HG02943 (cell line): ENCODE measurements around the gene POTEG.
"Not testable (repeated sequence)": the region's sequence is repeated elsewhere in the genome, so short reads cannot be mapped to it uniquely, and the experiment has no call there.

ENCODE experiments used
- ATAC-seq: cut with Tn5 transposase; IDR thresholded peaks from one replicate; pipeline ENCODE4 v1.9.1; 2021; ENCODE audit warnings: mild to moderate bottlenecking, low read depth, moderate library complexity; ENCODE audit not compliant: unreplicated experiment

Gene POTEG

DNA sequence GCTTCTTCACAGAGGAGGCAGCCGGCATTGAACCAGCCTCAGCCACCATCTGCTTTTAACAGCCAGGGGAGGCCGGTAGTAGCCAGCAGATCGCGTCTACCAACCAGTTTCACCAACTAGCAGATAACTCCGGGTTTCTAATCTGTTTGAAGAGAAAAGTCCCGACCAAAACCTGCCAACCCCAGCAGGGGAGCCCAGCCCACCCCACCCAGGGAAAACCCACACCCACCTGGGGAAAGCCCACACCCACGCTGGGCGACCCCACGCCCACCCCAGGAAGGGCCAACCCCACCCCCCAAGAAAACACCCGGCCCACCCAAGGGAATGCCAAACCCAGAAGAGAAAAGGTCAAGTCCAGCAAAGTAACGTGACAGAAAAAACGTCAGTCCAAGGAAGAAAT lies at the start of gene POTEG:
Gene POTEG (minus strand): TSS at position 101 of the 400 bp plus-strand sequence. CDS start 52 bp downstream, at position 49.
- ATAC-seq: not testable (repeated sequence)

DNA sequence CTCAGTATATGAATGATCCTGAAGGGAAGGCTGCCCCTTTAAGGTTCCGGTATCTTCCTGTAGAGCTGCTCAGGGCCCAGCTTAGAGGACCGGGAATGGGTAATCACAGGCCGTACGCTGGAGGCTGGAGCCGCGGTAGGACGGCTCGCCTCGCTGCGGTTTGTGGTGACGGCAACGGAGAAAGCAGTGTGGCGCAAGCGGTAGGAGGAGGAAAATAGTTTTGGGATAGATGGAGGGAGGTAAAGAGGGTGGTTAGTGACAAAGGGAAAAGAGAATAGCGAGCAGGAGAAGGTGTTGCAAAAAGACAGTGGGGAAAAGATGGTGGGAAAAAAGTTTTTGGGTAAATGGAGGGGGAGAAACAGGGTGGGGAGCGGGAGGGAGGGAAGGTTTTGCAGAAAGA lies 48.0 kb upstream of the POTEG start:
- ATAC-seq: not testable (repeated sequence)

DNA sequence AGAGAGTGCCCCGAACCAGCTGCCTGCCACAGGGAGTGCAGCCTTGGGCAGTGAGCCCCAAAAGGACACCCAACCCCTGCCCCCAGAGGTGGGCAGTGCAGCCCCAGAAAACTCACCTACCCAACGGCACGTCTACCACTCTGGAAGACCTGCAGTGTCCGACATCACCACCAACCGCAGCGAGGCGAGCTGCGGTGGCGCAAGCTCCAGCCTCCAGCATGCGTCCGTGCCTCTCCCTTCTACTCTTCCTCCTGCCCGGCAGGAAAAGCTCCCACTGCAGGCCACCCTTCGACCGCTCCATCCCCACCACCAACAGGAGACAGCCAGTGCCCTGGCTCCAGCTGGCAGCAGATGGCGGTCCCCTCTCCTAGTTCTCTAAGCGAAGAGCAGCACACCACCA lies 47.3 kb upstream of the POTEG start:
- ATAC-seq: not testable (repeated sequence)

DNA sequence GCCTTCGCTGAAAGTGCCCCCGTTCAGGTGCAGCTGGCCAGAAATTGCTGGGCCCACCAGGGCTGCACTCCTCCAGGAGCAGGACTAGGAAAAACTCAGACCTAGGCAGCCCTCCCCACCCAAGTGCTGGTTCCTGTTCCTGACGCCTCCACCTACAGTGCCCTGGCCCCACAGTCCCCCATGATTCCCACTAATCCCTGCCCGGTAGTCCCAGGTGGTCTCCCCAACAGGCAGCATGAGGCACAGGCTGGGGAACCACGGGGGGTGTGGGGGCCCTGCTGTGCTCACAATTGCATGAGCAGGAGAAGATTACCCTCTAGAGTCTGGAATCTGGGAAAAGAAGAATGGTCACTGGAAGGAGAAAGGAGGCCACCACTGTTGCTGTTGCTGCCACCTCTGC lies 46.4 kb upstream of the POTEG start:
- not testable (repeated sequence) for ATAC-seq

DNA sequence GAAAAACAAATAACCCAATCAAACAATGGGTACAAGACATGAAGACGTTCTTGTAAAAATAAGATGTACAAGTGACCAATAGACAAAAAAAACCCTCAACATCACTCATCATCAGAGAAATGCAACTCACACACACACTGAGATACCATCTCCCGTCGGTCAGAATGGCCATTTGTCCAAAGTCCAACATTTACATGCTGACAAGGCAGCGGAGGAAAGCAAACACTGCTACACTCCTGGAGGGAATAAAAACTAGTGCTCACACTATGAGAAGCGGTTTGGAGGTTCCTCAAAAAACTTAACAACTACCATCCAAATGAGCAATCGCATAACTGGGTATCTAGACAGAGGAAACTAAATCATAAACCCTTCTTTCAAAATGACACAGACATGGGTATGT lies 11.6 kb upstream of the POTEG start:
- not testable (repeated sequence) for ATAC-seq

DNA sequence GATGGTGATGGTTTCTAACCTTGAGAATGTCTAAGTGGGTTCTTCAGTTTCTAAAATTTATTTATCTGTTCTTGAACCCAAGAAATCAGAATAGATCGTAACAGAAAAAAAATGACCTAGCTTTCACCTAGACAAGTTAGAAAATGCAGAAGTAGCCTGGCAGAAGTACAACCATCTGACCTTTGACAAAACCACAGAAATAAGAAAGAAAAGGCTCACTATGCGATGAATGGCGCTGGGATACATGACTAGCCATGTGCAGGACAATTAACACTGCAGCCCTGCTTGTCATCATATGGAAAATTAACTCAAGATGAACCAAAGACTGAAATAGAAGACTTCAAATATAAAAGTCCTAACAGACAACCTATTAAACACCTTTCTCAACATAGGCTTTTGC lies 5.7 kb upstream of the POTEG start:
- not testable (repeated sequence) for ATAC-seq

DNA sequence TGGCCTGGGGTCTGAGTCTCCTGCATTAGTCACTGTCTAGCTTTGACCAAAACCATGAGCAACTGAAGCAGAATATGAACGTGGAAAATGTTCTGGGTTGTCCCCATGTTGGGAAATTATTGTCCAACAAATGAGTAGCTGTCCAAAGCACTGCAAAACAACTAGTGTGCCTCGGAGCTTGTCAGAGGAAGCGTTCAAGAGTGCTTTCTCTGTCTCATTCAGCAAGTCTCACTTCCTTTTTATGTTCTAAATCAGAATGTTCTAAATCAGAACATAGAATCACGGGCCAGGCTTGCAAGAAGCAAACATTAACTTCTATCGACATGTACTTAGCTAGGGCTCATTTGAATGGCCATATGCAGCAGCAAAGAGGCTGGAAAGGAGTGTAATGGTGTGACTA lies 5.1 kb upstream of the POTEG start:
- not testable (repeated sequence) for ATAC-seq

DNA sequence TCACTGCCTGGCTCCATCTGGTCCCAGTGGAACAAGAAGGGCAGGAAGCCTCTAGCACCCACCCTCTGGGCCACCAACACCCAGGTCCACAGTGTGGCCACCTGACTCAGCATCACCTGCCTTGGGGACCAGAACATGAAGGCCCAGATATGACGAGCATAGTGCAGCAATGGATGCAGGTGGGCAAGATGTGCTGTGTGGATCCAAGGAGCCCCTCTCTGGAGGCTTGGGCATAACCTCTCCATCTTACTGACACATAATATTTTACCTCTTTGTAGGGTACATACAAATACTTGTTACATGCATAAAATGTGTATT lies 2.9 kb upstream of the POTEG start:
- not testable (repeated sequence) for ATAC-seq

DNA sequence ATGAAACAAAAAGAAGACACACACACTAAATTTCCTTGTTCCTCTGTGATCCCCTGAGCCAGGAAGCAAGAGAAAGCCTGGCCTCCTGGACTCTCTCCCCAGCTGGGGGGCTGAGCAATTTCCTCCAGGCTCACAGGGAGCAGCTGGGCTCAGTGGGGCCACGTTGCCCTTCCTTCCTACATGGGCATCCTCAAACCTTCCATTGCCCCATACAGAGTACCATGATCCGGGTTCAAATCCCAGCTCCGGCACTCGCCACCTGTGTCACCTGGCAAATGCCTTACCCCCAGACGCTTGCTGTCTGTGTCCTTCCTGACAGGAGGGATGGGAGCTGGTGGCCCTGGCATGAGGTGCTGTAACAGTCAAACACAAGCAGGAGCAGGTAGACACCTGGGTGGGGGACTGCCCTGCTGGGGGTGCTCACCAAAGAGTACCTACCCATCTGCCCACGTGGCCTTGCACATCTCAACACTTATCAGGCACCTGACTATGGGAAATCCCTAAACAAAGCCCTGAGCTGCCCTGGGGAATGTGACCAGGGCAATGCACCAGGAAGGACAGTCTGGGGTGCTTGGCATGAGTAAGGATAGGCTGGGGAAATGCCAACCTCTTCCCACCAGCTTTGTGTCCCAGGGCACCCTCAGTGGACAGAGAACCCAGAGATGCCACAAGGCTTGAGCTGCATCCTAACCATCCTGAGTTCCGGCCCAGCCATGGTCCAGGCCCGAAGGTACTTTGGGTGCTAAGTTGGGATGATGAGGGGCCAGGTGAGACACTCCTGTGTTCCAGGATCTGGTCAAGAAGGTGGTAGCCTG lies 2.4 kb upstream of the POTEG start:
- not testable (repeated sequence) for ATAC-seq

DNA sequence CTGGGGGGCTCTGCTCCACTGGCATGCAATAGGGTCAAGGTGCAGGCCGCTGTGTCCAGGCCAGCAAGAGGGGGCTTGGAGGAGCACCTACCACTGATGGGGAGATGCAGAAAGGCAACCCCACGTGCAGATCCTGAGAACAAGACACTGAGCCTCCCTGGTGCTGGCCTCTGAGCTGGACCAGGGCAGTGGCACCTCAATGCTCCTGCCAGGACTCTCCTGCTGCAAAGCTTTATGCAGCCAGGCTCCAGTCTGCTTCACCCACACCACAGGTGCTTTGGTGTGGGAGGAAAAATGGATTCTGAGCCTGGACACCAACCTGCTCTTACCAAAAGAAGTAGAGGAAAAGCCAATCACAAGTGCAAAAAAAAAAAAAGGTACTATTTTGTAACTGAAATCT lies 1.7 kb upstream of the POTEG start:
- not testable (repeated sequence) for ATAC-seq

DNA sequence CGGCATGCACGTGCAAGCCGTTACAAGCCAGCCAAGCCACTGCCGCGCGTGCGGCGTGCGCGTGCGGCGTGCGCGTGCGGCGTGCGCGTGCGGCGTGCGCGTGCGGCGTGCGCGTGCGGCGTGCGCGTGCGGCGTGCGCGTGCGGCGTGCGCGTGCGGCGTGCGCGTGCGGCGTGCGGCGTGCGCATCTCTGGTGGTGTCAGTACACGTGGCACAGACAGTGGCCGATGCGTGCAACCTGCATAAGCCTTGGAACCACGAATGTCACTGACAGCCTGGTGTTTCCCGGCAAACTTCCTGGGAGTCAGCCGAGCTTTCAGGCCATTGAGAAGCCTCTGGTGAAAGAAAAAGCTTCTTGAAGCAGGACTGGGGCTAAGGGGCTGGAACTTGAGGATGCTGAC lies 750 bp upstream of the POTEG start:
- ATAC-seq: not testable (repeated sequence)

DNA sequence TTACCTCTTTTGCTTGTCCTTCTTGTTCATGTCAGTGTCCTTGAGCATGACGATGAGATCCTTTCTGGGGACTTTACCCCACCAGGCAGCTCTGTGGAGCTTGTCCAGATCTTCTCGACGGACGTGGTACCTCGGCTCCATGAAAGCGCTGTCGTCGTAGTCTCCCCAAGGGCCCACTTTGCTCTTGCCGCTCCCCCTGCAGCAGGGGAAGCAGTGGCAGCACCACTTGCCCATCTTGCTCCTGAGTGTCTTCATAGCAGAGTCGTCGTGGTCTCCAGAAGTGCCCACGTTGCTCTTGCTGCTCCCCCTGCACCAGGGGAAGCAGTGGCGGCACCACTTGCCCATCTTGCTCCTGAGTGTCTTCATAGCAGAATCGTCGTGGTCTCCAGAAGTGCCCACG lies 376 bp downstream of the POTEG start:
- not testable (repeated sequence) for ATAC-seq

DNA sequence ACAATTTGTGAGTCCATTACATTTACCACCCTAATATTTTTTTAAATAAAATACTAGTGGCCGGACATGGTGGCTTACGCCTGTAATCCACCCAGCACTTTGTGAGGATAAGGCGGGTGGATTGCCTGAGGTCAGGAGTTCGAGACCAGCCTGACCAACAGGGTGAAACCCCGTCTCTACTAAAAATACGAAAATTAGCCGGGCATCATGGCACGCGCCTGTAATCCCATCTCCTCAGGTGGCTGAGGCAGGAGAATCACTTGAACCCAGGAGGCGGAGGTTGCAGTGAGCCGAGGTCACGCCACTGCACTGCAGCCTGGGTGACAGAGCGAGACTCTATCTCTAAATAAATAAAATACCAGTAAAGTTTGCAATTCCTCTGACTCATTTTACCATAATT lies 25.6 kb downstream of the POTEG start:
- not testable (repeated sequence) for ATAC-seq

DNA sequence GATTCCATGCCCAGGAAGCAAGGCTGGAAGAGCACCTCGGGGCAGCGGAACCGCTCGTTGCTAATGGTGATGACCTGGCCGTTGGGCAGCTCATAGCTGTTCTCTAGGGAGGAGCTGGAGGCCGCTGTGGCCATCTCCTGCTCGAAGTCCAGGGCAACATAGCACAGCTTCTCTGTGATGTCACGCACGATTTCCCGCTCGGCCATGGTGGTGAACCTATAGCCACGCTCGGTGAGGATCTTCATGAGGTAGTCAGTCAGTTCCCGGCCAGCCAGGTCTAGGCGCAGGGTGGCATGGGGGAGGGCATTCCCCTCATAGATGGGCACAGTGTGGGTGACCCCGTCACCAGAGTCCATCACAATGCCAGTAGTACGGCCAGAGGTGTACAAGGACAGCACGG lies 32.0 kb downstream of the POTEG start:
- ATAC-seq: not testable (repeated sequence)

DNA sequence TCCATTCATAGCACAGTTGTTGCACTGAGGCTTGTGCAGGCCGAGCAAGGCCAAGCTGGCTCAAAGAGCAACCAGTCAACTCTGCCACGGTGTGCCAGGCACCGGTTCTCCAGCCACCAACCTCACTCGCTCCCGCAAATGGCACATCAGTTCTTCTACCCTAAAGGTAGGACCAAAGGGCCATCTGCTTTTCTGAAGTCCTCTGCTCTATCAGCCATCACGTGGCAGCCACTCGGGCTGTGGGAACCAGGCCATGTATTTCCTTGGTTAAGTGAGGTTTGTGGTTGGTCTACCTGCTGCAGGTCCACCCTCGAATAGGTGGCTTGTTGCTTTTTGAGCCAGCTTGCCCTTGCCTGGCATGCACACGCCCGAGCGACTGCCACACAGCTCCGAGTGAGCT lies 39.4 kb downstream of the POTEG start:
- ATAC-seq: not testable (repeated sequence)

DNA sequence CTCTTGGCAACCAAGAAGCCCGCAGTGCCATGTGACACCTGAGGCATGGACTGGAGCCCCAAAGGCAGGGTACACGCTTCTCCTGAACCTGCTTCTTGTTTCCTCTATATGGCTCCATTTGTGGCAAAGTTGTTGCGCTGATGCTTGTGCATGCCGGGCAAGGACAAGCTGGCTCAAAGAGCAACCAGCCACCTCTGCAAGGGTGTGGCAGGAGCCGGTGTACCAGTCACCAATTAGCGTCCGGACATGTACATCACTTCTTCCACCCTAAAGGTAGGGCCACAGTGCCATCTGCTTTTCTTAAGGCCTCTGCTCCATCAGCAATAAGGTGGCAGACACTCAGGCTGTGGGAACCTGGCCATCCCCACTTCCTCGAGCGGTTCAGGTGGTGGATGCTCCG lies 43.9 kb downstream of the POTEG start:
- not testable (repeated sequence) for ATAC-seq

DNA sequence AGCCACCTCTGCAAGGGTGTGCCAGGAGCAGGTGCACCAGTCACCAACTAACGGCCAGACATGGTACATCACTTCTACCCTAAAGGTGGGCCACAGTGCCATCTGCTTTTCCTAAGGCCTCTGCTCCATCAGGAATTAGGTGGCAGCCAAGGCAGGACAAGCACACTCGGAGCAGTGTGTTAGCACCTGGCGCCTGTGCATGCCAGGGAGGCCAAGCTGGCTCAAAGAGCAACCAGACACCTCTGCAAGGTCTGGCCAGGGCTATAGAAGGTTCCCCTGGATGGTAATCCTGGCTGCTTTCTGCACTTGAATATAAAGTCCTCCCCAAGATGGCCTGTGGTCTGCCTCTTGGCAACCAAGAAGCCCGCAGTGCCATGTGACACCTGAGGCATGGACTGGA lies 45.4 kb downstream of the POTEG start:
- ATAC-seq: not testable (repeated sequence)

DNA sequence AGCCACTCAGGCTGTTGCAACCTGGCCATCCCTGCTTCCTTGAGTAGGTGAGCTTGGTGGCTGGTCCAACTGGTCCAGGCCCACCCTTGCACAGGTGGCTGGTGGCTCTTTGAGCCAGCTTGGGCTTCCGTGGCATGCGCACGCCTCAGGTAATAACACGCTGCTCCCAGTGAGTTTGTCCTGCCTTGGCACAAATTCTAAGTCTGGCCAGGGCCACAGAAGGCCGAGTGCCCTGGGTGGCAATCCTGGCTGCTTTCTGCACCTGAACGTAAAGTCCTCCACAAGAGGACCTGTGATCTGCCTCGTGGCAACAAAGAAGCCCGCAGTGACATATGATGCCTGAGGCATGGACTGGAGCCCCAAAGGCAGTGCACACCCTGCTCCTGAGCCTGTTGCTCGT lies 47.1 kb downstream of the POTEG start:
- not testable (repeated sequence) for ATAC-seq

DNA sequence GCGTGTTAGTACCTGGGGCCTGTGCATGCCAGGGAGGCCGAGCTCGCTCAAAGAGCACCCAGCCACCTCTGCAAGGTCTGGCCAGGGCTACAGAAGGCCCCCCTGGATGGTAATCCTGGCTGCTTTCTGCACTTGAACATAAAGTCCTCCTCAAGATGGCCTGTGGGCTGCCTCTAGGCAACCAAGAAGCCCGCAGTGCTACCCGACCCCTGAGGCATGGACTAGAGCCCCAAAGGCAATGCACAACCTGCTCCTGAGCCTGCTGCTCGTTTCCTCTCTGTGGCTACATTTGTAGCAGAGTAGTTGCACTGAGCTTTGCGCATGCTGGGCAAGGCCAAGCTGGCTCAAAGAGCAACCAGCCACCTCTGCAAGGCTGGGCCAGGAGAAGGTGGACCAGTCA lies 47.8 kb downstream of the POTEG start:
- not testable (repeated sequence) for ATAC-seq

DNA sequence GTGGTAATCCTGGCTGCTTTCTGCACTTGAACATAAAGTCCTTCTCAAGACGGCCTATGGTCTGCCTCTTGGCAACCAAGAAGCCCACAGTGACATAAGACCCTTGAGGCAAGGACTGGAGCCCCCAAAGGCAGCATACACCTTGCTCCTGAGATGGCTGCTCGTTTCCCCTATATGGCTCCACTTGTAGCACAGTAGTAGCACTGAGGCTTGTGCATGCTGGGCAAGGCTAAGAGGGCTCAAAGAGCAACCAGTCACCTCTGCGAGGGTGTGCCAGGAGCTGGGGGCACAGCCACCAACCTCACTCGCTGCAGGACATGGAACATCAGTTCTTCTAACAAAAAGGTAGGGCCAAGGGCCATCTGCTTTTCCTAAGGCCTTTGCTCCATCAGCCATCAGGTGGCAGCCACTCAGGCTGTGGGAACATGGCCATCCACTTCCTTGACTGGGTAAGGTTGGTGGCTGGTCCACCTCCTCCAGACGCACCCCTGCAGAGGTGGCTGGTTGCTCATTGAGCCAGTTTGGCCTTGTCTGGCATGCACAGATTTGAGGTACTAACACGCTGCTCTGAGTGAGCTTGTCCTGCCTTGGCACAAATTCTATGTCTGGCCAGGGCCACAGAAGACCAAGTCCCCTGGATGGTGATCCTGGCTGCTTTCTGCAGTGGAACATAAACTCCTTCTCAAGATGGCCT lies 49.9 kb downstream of the POTEG start:
- ATAC-seq: not testable (repeated sequence)

DNA sequence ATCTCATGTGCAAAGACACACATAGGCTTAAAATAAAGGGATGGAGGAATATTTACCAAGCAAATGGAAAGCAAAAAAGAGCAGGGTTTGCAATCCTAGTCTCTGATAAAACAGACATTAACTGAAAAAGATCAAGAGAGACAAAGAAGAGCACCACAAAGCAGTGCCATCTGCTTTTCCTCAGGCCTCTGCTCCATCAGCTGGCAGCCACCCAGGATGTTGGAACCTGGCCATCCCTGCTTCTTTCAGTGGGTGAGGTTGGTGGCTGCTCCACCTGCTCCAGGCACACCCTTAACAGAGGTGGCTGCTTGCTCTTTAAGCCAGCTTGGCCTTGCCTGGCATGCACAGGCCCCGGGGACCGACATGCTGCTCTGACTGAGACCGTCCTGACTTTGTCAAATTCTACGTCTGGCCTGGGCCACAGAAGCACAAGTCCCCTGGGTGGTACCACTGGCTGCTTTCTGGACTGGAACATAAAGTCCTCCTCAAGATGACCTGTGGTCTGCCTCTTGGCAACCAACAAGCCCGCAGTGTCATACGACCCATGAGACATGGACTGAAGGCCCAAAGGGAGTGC lies 51.0 kb downstream of the POTEG start:
- ATAC-seq: not testable (repeated sequence)
